DMS153 treated with DMSO at 0.1 percent for 48 hours (cell line): ENCODE results near the gene SP7.
"Not testable (repeated sequence)": the region's sequence is repeated elsewhere in the genome, so short reads cannot be mapped to it uniquely, and the experiment has no call there.

Source experiments
- DNase-seq: peaks from one replicate; lab custom pipeline; 2025; ENCODE audit not compliant: unreplicated experiment; lab: John Stamatoyannopoulos, UW

The SP7 gene

GRCh38 chr12:53347905-53348304, 11.8 kb upstream of the SP7 start:
- no peak for DNase-seq

- DNase-seq, result no peak
These were observed 10.3 kb upstream of the SP7 start for GRCh38 chr12:53346491-53346890.

- no peak for DNase-seq
These were observed 9.5 kb upstream of the SP7 start for GRCh38 chr12:53345486-53346188.

- DNase-seq, result peak; percentile 39
These were observed 8.8 kb upstream of the SP7 start for GRCh38 chr12:53344824-53345485.

GRCh38 chr12:53344487-53344823, 8.3 kb upstream of the SP7 start:
- DNase-seq, result no peak

GRCh38 chr12:53343969-53344368, 7.8 kb upstream of the SP7 start:
- no peak for DNase-seq

GRCh38 chr12:53343449-53343848, 7.3 kb upstream of the SP7 start:
- no peak for DNase-seq

GRCh38 chr12:53340398-53340797, 4.2 kb upstream of the SP7 start:
- DNase-seq, result no peak

GRCh38 chr12:53338916-53339315, 2.8 kb upstream of the SP7 start:
- no peak for DNase-seq

- no peak for DNase-seq
These were observed 1.9 kb upstream of the SP7 start for GRCh38 chr12:53338017-53338416.

GRCh38 chr12:53334822-53335221, 1.3 kb downstream of the SP7 start:
- DNase-seq, result no peak

GRCh38 chr12:53333845-53334244, 2.3 kb downstream of the SP7 start:
- DNase-seq, result no peak

GRCh38 chr12:53333289-53333688, 2.9 kb downstream of the SP7 start:
- no peak for DNase-seq

GRCh38 chr12:53332744-53333143, 3.4 kb downstream of the SP7 start:
- no peak for DNase-seq

GRCh38 chr12:53332339-53332738, 3.8 kb downstream of the SP7 start:
- DNase-seq, result not testable (repeated sequence)

GRCh38 chr12:53330671-53331070, 5.5 kb downstream of the SP7 start:
- DNase-seq, result no peak

GRCh38 chr12:53328043-53328435, 8.1 kb downstream of the SP7 start:
- no peak for DNase-seq

GRCh38 chr12:53327435-53328042, 8.6 kb downstream of the SP7 start:
- no peak for DNase-seq

GRCh38 chr12:53326460-53327185, 9.5 kb downstream of the SP7 start:
- no peak for DNase-seq

- DNase-seq, result no peak
These were observed 10.6 kb downstream of the SP7 start for GRCh38 chr12:53325511-53326061.

- peak; percentile 73 for DNase-seq
These were observed 11.2 kb downstream of the SP7 start for GRCh38 chr12:53324779-53325510.
